Gastrocnemius medialis (tissue), 4 donors: ENCODE data around the gene VMAC.

Experiments
- CTCF ChIP-seq, 5 experiments: fragments of 450-650 bp in 3 of 5; fragments of 200-600 bp in 2 of 5; sonication (generic) in 2 of 5; IDR thresholded peaks in 4 of 5; conservative IDR thresholded peaks in 1 of 5; 1 replicate in 4 of 5; 2 replicates in 1 of 5; pipeline ENCODE4 v1.5.1; 2016 to 2019; ENCODE audit warnings: antibody characterized with exemption in 5 of 5, mild to moderate bottlenecking in 3 of 5, moderate library complexity in 3 of 5
- POLR2A ChIP-seq, 2 donors: fragments of 450-650 bp; IDR thresholded peaks; one replicate each; pipeline ENCODE4 v1.6.1; 2017; ENCODE audit warnings: antibody characterized with exemption in 2 of 2, mild to moderate bottlenecking in 2 of 2, moderate library complexity in 2 of 2

- no peak for TF ChIP-seq CTCF (IDR thresholded peaks at IDR 0.05 in 4 of 5, conservative IDR thresholded peaks at IDR 0.05 in 1 of 5)
- TF ChIP-seq POLR2A (IDR thresholded peaks at IDR 0.05): no peak
These were observed 4.2 kb downstream of the VMAC start for GRCh38 chr19:5908773-5909442.
